NB4 (cell line): ENCODE results near the gene SHFL.

Experiments used
- DNase-seq: peaks from one replicate; pipeline ENCODE4 v3.0.0; 2010; ENCODE audit warnings: low read depth
- H3K4me3 ChIP-seq: one replicate; pipeline ENCODE4 v1.5.1; 2011; ENCODE audit warnings: mild to moderate bottlenecking, low read depth, low read length, moderate library complexity
- MAX ChIP-seq: IDR thresholded peaks from 2 replicates; pipeline ENCODE4 v1.6.1; 2011; ENCODE audit warnings: low read depth, low read length
- MYC ChIP-seq: IDR thresholded peaks from 2 replicates; pipeline ENCODE4 v1.6.1; 2011; ENCODE audit warnings: low read depth, low read length
- POLR2A ChIP-seq: IDR thresholded peaks from 2 replicates; pipeline ENCODE4 v1.6.1; 2011; ENCODE audit warnings: mild to moderate bottlenecking; ENCODE audit not compliant: insufficient read length; ENCODE audit errors: extremely low read depth
- TF ChIP-seq, protein P1 (sequence below): IDR thresholded peaks from one replicate; pipeline ENCODE4 v1.5.1; 2012; ENCODE audit warnings: low read depth, low read length

The SHFL gene

GRCh38 chr19:10112895-10113591, 26.9 kb downstream of the SHFL start:
- TF ChIP-seq POLR2A = peak; percentile 26
- TF ChIP-seq, protein P1, sequence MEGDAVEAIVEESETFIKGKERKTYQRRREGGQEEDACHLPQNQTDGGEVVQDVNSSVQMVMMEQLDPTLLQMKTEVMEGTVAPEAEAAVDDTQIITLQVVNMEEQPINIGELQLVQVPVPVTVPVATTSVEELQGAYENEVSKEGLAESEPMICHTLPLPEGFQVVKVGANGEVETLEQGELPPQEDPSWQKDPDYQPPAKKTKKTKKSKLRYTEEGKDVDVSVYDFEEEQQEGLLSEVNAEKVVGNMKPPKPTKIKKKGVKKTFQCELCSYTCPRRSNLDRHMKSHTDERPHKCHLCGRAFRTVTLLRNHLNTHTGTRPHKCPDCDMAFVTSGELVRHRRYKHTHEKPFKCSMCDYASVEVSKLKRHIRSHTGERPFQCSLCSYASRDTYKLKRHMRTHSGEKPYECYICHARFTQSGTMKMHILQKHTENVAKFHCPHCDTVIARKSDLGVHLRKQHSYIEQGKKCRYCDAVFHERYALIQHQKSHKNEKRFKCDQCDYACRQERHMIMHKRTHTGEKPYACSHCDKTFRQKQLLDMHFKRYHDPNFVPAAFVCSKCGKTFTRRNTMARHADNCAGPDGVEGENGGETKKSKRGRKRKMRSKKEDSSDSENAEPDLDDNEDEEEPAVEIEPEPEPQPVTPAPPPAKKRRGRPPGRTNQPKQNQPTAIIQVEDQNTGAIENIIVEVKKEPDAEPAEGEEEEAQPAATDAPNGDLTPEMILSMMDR = peak; percentile 97
- peak; percentile 76 for TF ChIP-seq MAX
- TF ChIP-seq MYC = peak; percentile 77; the same call in 1 of the 2 replicates
- DNase-seq = peak; percentile 94

GRCh38 chr19:10113592-10113963, 27.5 kb downstream of the SHFL start:
- TF ChIP-seq MYC (no peak), POLR2A (peak; percentile 38), MAX (no peak)
- TF ChIP-seq, protein P1 = peak; percentile 5
- no peak overlapping the region for H3K4me3 ChIP-seq
- no peak for DNase-seq

More at GRCh38 chr19:10112895-10113591, 26.9 kb downstream of the SHFL start:
- no peak overlapping the region for H3K4me3 ChIP-seq

- DNase-seq = peak; percentile 68
- TF ChIP-seq POLR2A (peak; percentile 47), MYC (peak; percentile 51; the same call in 1 of the 2 replicates), MAX (0 out of 2 replicates have a peak, but pooled peaks have one; percentile 25)
- TF ChIP-seq, protein P1 = no peak
Measured at GRCh38 chr19:10113964-10114650, 28.0 kb downstream of the SHFL start.

GRCh38 chr19:10114651-10115391, 28.7 kb downstream of the SHFL start:
- TF ChIP-seq, protein P1 = no peak
- TF ChIP-seq MYC = peak; percentile 51
- TF ChIP-seq POLR2A = peak; percentile 21
- TF ChIP-seq MAX = no peak
- DNase-seq = peak; percentile 59

More at GRCh38 chr19:10113964-10114650, 28.0 kb downstream of the SHFL start:
- no peak overlapping the region for H3K4me3 ChIP-seq

DNA sequence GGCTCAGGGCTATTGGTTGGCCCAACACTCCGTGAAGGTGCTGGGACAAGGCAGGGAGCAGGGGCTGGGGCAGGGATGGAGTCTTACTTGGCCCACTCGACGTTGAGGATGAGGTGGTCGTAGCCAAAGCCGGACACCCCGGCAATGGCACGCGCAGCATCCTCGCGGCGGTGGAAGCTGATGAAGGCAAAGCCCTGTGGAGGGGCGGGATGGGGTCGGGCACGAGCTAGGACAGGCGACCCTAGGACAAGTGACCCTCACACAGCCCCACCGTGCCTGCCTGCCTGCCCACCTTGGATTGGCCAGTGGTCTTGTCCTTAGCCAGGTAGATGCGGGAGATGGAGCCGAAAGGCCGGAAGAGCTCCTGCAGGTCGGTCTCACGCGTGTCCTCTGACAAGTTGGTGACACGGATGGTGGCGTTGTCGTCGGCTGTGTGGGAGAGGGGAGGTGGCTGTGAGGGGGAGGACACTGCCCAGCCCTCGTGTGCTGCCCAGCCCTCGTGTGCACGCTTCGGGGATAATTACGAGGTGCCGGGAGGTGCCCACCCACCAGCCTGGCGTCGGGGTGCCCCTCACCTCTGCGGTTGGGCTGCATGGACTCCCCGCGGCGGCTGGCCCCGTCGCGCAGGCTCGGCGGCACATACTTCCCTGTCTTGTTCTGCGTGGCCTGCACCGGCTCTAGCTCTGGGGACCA, 29.4 kb downstream of the SHFL start:
- DNase-seq = no peak
- H3K4me3 ChIP-seq = no peak overlapping the region

More at GRCh38 chr19:10114651-10115391, 28.7 kb downstream of the SHFL start:
- H3K4me3 ChIP-seq = no peak overlapping the region

More for the DNA sequence above, 29.4 kb downstream of the SHFL start:
- TF ChIP-seq, protein P1 = no peak
- TF ChIP-seq POLR2A = peak; percentile 6
- TF ChIP-seq MAX = no peak
- peak; percentile 26; the same call in 1 of the 2 replicates for TF ChIP-seq MYC
